HG03439 (cell line): ENCODE results near the gene NCKIPSD.

ENCODE experiments used
- ATAC-seq: cut with Tn5 transposase; IDR thresholded peaks from one replicate; pipeline ENCODE4 v1.9.1; 2021; ENCODE audit warnings: mild to moderate bottlenecking, moderate library complexity; ENCODE audit not compliant: unreplicated experiment

NCKIPSD gene

DNA sequence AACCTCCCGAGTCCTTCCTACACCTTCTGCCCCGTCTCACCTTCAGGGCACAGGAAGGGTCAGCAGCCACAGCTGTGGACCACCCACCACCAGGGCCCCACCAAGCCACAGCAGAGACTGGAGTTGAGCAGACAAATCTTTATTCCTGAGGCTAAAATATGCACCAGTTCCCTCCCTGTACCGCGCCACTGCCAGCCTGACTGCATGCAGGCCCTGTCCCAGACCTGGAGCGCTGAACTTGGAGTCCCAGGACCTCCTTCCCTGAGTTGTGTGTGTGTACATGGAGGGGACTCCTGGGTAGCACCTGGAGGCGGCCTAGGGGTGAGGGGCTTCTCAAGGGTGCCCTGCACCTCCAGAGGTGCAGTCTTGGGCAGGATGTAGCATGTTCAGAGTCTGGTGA lies 60.1 kb downstream of the NCKIPSD start:
- ATAC-seq, result no peak

DNA sequence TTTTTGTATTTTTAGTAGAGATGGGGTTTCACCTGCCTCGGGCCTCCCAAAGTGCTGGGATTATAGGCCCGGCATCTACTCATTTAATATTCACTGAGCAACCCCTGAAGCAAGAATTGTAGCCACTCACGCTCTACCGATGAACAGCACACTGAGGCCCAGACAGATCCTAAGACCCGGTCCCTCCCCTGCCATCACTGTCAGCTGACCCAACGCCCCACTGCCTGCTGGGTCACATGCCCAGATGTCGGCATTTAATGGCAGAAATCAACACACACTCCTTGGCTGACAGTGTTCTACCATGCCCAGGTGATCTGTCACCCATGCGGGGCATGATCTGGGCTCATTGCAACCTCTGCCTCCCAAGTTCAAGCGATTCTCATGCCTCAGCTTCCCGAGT lies 60.9 kb downstream of the NCKIPSD start:
- no peak for ATAC-seq

- ATAC-seq, result no peak
These were observed 61.7 kb downstream of the NCKIPSD start for GRCh38 chr3:48623851-48624547.
